Measurements from ENCODE around the gene MTA3.

The MTA3 gene

GRCh38 chr2:42663828-42664227, 95.4 kb downstream of the MTA3 start:
- DNase-seq (ENCODE audit: low spot score) = no peak
- CTCF ChIA-PET = interaction anchor here (0.6 to 1.5 kb wide), 9 partner anchors 10 to 847 kb away, joined by 3 to 5 read pairs (median 3); no protein-coding TSS in a partner anchor
- POLR2A ChIA-PET (ENCODE audit: low non-redundant PET) = no interaction called here
- no peak overlapping the region for H3K27ac ChIP-seq
- no peak for TF ChIP-seq CTCF (conservative IDR thresholded peaks at IDR 0.05; ENCODE audit: low read depth)

GRCh38 chr2:42673989-42674579, 105.7 kb downstream of the MTA3 start:
- no peak for TF ChIP-seq CTCF (conservative IDR thresholded peaks at IDR 0.05; ENCODE audit: low read depth)
- POLR2A ChIA-PET (ENCODE audit: low non-redundant PET) = no interaction called here
- no peak for DNase-seq (ENCODE audit: low spot score)
- H3K27ac ChIP-seq = no peak overlapping the region
- CTCF ChIA-PET = interaction anchor here (2.1 kb wide), 1 partner anchor 11 kb away, joined by 5 read pairs; no protein-coding TSS in a partner anchor

- TF ChIP-seq CTCF (conservative IDR thresholded peaks at IDR 0.05; ENCODE audit: low read depth) = no peak
- POLR2A ChIA-PET (ENCODE audit: low non-redundant PET) = interaction anchor here (0.6 kb wide), 1 partner anchor 104 kb away, joined by 3 read pairs; no protein-coding TSS in a partner anchor
- CTCF ChIA-PET = interaction anchor here (1.3 kb wide), 1 partner anchor 13 kb away, joined by 5 read pairs; no protein-coding TSS in a partner anchor
- no peak overlapping the region for H3K27ac ChIP-seq
- DNase-seq (ENCODE audit: low spot score) = no peak
Observed at GRCh38 chr2:42675815-42676214, 107.4 kb downstream of the MTA3 start.

- ChIA-PET POLR2A (ENCODE audit: low non-redundant PET) (no interaction called here), CTCF (no interaction called here)
- no peak for DNase-seq (ENCODE audit: low spot score)
- no peak for TF ChIP-seq CTCF (conservative IDR thresholded peaks at IDR 0.05; ENCODE audit: low read depth)
- no peak overlapping the region for H3K27ac ChIP-seq
Observed at GRCh38 chr2:42685303-42685702, 116.9 kb downstream of the MTA3 start.

- no peak overlapping the region for H3K27ac ChIP-seq
- DNase-seq (ENCODE audit: low spot score) = no peak
- ChIA-PET POLR2A (ENCODE audit: low non-redundant PET) (no interaction called here), CTCF (no interaction called here)
- TF ChIP-seq CTCF (conservative IDR thresholded peaks at IDR 0.05; ENCODE audit: low read depth) = no peak
Observed at GRCh38 chr2:42693013-42693615, 124.7 kb downstream of the MTA3 start.

GRCh38 chr2:42693688-42694479, 125.5 kb downstream of the MTA3 start:
- ChIA-PET POLR2A (ENCODE audit: low non-redundant PET) (no interaction called here), CTCF (no interaction called here)
- DNase-seq (ENCODE audit: low spot score) = no peak
- TF ChIP-seq CTCF (conservative IDR thresholded peaks at IDR 0.05; ENCODE audit: low read depth) = no peak
- H3K27ac ChIP-seq = no peak overlapping the region
